ENCODE results near the gene UTP18.

The UTP18 gene

DNA sequence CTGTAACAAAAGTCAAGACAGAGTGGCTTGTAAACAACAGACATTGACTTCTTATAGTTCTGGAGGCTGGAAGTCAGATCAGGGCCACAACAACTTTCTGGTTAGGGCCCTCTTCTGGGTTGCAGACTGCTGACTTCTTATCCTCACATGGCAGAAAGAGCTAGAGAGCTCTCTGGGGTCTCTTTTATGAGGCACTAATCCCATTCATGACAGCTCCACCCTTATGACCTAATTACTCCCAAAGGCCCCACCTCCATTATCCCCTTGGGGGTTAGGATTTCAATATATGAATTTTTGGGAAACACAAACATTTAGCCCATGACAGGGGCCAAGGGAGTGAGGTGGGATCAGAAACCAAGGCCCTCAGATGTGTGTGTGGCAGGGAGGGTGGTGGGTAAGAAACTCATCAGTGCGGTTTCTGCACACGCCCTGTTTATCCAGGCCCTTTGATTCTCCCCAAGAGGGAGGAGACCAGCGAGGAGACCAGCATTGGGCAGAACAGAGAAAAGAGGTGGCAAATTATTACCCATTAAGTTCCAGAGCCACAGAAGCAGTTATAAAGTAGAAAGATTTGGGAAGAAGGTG is 74.8 kb downstream of the UTP18 start:
- no peak for DNase-seq (ENCODE audit: low spot score)
- ChIA-PET CTCF (no interaction called here), POLR2A (ENCODE audit: low non-redundant PET) (no interaction called here)
- TF ChIP-seq, protein P1, sequence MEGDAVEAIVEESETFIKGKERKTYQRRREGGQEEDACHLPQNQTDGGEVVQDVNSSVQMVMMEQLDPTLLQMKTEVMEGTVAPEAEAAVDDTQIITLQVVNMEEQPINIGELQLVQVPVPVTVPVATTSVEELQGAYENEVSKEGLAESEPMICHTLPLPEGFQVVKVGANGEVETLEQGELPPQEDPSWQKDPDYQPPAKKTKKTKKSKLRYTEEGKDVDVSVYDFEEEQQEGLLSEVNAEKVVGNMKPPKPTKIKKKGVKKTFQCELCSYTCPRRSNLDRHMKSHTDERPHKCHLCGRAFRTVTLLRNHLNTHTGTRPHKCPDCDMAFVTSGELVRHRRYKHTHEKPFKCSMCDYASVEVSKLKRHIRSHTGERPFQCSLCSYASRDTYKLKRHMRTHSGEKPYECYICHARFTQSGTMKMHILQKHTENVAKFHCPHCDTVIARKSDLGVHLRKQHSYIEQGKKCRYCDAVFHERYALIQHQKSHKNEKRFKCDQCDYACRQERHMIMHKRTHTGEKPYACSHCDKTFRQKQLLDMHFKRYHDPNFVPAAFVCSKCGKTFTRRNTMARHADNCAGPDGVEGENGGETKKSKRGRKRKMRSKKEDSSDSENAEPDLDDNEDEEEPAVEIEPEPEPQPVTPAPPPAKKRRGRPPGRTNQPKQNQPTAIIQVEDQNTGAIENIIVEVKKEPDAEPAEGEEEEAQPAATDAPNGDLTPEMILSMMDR (conservative IDR thresholded peaks at IDR 0.05; ENCODE audit: low read depth), result no peak
- no peak overlapping the region for H3K27ac ChIP-seq

GRCh38 chr17:51335883-51336822 is 75.8 kb downstream of the UTP18 start:
- ChIA-PET CTCF (interaction anchor here (0.6 to 0.7 kb wide), 2 partner anchors 139 to 163 kb away, joined by 3 read pairs; no protein-coding TSS in a partner anchor), POLR2A (ENCODE audit: low non-redundant PET) (no interaction called here)
- no peak for DNase-seq (ENCODE audit: low spot score)
- H3K27ac ChIP-seq, result no peak overlapping the region
- TF ChIP-seq, protein P1 (conservative IDR thresholded peaks at IDR 0.05; ENCODE audit: low read depth), result no peak

DNA sequence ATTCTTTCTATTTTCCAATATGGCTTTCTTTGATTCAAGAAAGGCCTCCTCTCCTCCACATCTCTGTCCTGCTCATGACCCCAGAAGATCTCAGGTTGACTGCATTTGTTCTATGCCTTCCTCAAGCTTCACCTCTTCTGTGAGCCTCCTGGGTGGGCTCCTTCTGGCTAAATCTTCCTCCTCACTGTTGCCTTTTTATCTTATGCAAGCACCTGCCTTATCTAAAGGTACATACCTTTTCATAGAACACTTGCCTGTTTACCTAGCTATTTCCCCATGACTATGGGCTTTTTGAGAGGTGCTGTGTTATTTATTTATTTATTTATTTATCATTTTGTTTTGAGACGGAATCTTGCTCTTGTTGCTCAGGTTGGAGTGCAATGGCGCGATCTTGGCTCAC is 81.1 kb downstream of the UTP18 start:
- POLR2A ChIA-PET (ENCODE audit: low non-redundant PET), result interaction anchor here (0.6 kb wide), 1 partner anchor 281 kb away, joined by 4 read pairs; no protein-coding TSS in a partner anchor
- DNase-seq (ENCODE audit: low spot score), result no peak
- H3K27ac ChIP-seq, result no peak overlapping the region
- TF ChIP-seq, protein P1 (conservative IDR thresholded peaks at IDR 0.05; ENCODE audit: low read depth), result no peak
- CTCF ChIA-PET, result no interaction called here

DNA sequence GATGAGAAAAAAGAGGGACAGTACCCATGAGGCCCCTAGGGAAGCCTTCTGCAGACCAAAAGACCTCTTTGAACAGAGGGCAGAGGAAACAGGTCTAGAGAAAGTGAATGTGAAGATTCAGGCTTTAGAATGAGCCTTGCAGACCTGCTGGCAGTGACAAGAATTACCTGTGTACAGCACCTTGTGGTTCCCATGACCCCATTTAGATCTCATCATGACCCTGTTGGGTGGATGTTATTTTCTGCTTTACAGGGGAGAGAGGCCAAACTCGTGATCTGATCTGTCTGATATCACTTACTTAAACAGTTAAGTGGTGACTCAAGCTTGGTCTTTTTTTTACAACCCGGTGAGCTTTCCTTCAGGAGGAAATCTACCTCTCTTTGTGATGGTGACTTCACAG is 81.9 kb downstream of the UTP18 start:
- CTCF ChIA-PET, result no interaction called here
- H3K27ac ChIP-seq, result no peak overlapping the region
- POLR2A ChIA-PET (ENCODE audit: low non-redundant PET), result no interaction called here
- TF ChIP-seq, protein P1 (conservative IDR thresholded peaks at IDR 0.05; ENCODE audit: low read depth), result no peak
- no peak for DNase-seq (ENCODE audit: low spot score)

GRCh38 chr17:51344532-51344931 is 84.2 kb downstream of the UTP18 start:
- ChIA-PET CTCF (no interaction called here), POLR2A (ENCODE audit: low non-redundant PET) (no interaction called here)
- TF ChIP-seq, protein P1 (conservative IDR thresholded peaks at IDR 0.05; ENCODE audit: low read depth), result no peak
- H3K27ac ChIP-seq, result no peak overlapping the region
- no peak for DNase-seq (ENCODE audit: low spot score)

- H3K27ac ChIP-seq, result no peak overlapping the region
- ChIA-PET CTCF (interaction anchor here (0.6 to 0.7 kb wide), 3 partner anchors 186 to 455 kb away, joined by 3 read pairs; no protein-coding TSS in a partner anchor), POLR2A (ENCODE audit: low non-redundant PET) (no interaction called here)
- TF ChIP-seq, protein P1 (conservative IDR thresholded peaks at IDR 0.05; ENCODE audit: low read depth), result no peak
- no peak for DNase-seq (ENCODE audit: low spot score)
Measured at GRCh38 chr17:51346218-51346982, 86.1 kb downstream of the UTP18 start.

Measured in RWPE1 (cell line).